Lower leg skin (tissue), 4 donors: Measurements from ENCODE around the gene EVI5L. TPM values are rescaled to one million over a fixed set of nuclear protein-coding genes. Genes with fewer than 3 reads are reported as not detected.

Experiments used
- DNase-seq, 2 donors: peaks; one replicate each; pipeline ENCODE4 v3.0.0-alpha.2; 2019; ENCODE audit warnings: low spot score in 2 of 2
- H3K4me3 ChIP-seq: fragments of 200-600 bp; sonication (generic); 2 replicates; pipeline ENCODE4 v1.5.1; 2017; ENCODE audit warnings: mild to moderate bottlenecking, low read depth; ENCODE audit not compliant: poor library complexity, severe bottlenecking
- CTCF ChIP-seq, 3 donors: fragments of 450-650 bp; IDR thresholded peaks; one replicate each; pipeline ENCODE4 v1.5.1; 2016; ENCODE audit warnings: antibody characterized with exemption in 3 of 3, mild to moderate bottlenecking in 3 of 3, moderate library complexity in 2 of 3
- POLR2A ChIP-seq, 2 donors: fragments of 450-650 bp; IDR thresholded peaks; one replicate each; pipeline ENCODE4 v1.6.1; 2016 to 2017; ENCODE audit warnings: antibody characterized with exemption in 2 of 2, mild to moderate bottlenecking in 1 of 2, moderate library complexity in 1 of 2
- WGBS, 2 donors: methylation state at CpG; one replicate each; pipeline ENCODE4 v1.1.5; 2018; 5-methylcytosine and 5-hydroxymethylcytosine counted together
- intact Hi-C: fragments of 100-400 bp; cut with DNase I; formaldehyde crosslinking; loops from one replicate; pipeline ENCODE4 v1.15.0; 2023; ENCODE audit warnings: low total_unique reads
- total RNA-seq, 4 donors: library from RNA; depleted of rRNA; stranded (reverse); fragments of >200 nt; gene quantifications; one replicate each; pipeline ENCODE4 v1.1.0, GENCODE V29; 2016

The EVI5L gene
- total RNA-seq, 4 donors from 2014 or later, result 16.2 to 23.3 (median 20.0) TPM

DNA sequence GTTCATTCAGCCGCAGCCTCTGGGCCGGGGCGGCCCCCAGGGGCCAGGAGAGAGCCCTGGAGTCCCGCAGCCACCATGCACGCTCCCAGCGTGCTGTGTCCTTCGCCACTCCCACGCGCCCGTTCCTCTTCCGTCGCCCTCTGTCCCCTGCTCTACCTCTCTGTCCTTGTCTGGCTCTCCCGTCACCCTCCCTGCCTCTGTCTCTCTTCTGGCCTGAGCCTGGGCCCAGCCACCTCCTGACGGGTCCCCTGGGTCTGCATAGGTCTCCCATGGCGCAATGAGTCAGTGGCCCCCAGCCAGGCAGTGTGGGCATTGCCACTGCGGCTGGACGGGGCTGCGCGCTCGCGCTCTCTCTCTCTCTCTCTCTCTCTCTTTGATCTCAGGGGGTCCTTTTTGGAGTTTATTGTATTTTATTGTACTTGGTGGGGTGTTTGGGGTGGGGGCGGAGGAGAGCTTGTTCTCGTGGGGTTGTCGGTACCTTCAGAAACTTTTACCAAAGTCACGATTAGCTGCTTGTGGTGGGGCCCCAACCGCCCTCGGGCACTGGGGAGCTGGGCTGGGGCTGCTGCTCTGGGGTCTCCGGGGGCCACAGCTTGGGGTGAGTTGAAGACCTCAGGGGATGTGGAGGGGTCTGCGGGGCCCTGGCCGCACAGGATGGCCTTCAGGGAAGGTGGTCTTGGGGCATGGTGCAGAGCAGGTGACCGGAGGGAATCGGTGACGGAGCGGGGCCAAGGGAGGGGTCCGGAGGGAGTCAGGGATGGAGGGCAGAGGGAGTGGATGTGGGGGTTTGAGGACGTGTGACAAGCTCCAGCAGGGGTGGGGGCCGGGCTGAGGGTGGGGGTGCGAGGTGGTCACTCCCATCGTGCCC, 82.9 kb downstream of the EVI5L start:
- WGBS, 2 donors, result 94% methylated on average over 39 of the region's 39 CpGs
- TF ChIP-seq POLR2A (IDR thresholded peaks at IDR 0.05), result no peak
- no peak for TF ChIP-seq CTCF (IDR thresholded peaks at IDR 0.05)
- intact Hi-C loops, result no loop called here
- DNase-seq, result no peak
- H3K4me3 ChIP-seq, result no peak overlapping the region

- intact Hi-C loops, result no loop called here
- no peak for TF ChIP-seq CTCF (IDR thresholded peaks at IDR 0.05)
- no peak for TF ChIP-seq POLR2A (IDR thresholded peaks at IDR 0.05)
- H3K4me3 ChIP-seq, result no peak overlapping the region
- no peak for DNase-seq
- 81 to 83% methylated on average over 10 of the region's 10 CpGs for WGBS, 2 donors
Measured at GRCh38 chr19:7913652-7914051, 83.6 kb downstream of the EVI5L start.

DNA sequence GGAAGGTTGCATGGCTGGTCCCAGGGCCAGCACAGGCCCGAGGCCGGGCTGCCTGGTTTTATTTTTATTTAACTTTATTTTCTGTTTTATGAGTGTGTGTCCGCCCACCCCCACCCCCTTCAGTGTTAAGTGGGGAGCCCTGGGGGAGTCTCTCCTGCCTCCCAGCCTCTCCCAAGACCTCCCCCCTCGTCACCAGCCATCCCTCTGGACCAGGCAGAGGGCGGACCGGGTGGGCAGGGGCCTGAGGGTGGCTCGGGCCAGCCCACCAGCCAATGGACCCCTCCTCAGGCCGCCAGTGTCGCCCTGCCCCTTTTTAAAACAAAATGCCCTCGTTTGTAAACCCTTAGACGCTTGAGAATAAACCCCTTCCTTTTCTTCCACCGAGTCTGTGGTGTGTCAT, 84.1 kb downstream of the EVI5L start:
- no peak overlapping the region for H3K4me3 ChIP-seq
- DNase-seq, result no peak
- intact Hi-C loops, result no loop called here
- 59 to 61% methylated on average over 12 of the region's 12 CpGs for WGBS, 2 donors
- TF ChIP-seq CTCF (IDR thresholded peaks at IDR 0.05), result no peak
- TF ChIP-seq POLR2A (IDR thresholded peaks at IDR 0.05), result no peak

Other genes with a start within 250 kb of the EVI5L start
- gene CAMSAP3, start 234.4 kb upstream of the EVI5L start, total RNA-seq, result 100 to 1,000 TPM in 3 of 4 donors, 10 to 100 TPM in 1; 75.3 to 174 (median 110) TPM
- 10 to 100 TPM; 55.9 to 99.1 (median 67.7) TPM for gene XAB2, start 200.7 kb upstream of the EVI5L start, total RNA-seq
- gene PET100, start 200.4 kb upstream of the EVI5L start, total RNA-seq, result 100 to 1,000 TPM in 1 of 4 donors, 10 to 100 TPM in 2, 1 to 10 TPM in 1; 9.0 to 267 (median 19.1) TPM
- gene PCP2, start 196.5 kb upstream of the EVI5L start, total RNA-seq, result 1 to 10 TPM in 3 of 4 donors, not detected in 1; 1.1 to 6.5 (median 4.2) TPM
- 100 to 1,000 TPM in 1 of 4 donors, 10 to 100 TPM in 3; 43.8 to 109 (median 69.9) TPM for gene STXBP2, start 193.1 kb upstream of the EVI5L start, total RNA-seq
- gene RETN, start 161.2 kb upstream of the EVI5L start, total RNA-seq, result not detected
- not detected for gene MCEMP1, start 153.1 kb upstream of the EVI5L start, total RNA-seq
- 100 to 1,000 TPM; 115 to 197 (median 143) TPM for gene TRAPPC5, start 149.4 kb upstream of the EVI5L start, total RNA-seq
- gene FCER2, start 128.1 kb upstream of the EVI5L start, total RNA-seq, result not detected
- 1 to 10 TPM in 1 of 4 donors, under 1 TPM in 1, not detected in 2; 0.36 to 2.3 TPM for gene CLEC4G, start 98.1 kb upstream of the EVI5L start, total RNA-seq
- 1 to 10 TPM in 2 of 4 donors, under 1 TPM in 2; 0.55 to 2.1 (median 1.4) TPM for gene CD209, start 82.7 kb upstream of the EVI5L start, total RNA-seq
- gene CLEC4M, start 67.0 kb upstream of the EVI5L start, total RNA-seq, result not detected
- gene PRR36, start 44.2 kb downstream of the EVI5L start, total RNA-seq, result under 1 TPM; 0.72 to 0.93 (median 0.83) TPM
- gene LRRC8E, start 58.3 kb downstream of the EVI5L start, total RNA-seq, result 10 to 100 TPM; 27.3 to 31.8 (median 29.8) TPM
- 10 to 100 TPM; 23.1 to 47.8 (median 30.9) TPM for gene MAP2K7, start 73.7 kb downstream of the EVI5L start, total RNA-seq
- gene TGFBR3L, start 84.6 kb downstream of the EVI5L start, total RNA-seq, result 1 to 10 TPM in 3 of 4 donors, not detected in 1; 1.5 to 3.7 (median 2.1) TPM
- gene SNAPC2, start 90.1 kb downstream of the EVI5L start, total RNA-seq, result 10 to 100 TPM; 15.7 to 26.4 (median 24.6) TPM
- gene CTXN1, start 95.9 kb downstream of the EVI5L start, total RNA-seq, result 1 to 10 TPM; 4.0 to 4.8 (median 4.0) TPM
- 100 to 1,000 TPM in 1 of 4 donors, 10 to 100 TPM in 3; 36.8 to 119 (median 51.7) TPM for gene TIMM44, start 113.4 kb downstream of the EVI5L start, total RNA-seq
- 10 to 100 TPM; 24.8 to 49.2 (median 30.9) TPM for gene ELAVL1, start 175.4 kb downstream of the EVI5L start, total RNA-seq
- under 1 TPM in 1 of 4 donors, not detected in 3; 0.81 TPM for gene CCL25, start 222.5 kb downstream of the EVI5L start, total RNA-seq